Skin of body (tissue), 2 donors: ENCODE data around the gene MIAT. TPM values are rescaled to one million over a fixed set of nuclear protein-coding genes. Genes with fewer than 3 reads are reported as not detected.

ENCODE experiments used
- DNase-seq: peaks from one replicate; lab custom pipeline; 2025; lab: John Stamatoyannopoulos, UW
- total RNA-seq: library from RNA; depleted of rRNA; stranded (reverse); fragments of >200 nt; gene quantifications from one replicate; pipeline ENCODE4 v1.2.3, GENCODE V29; 2014

The MIAT gene
- total RNA-seq, 1 donor from 2014 or later: 2.5 TPM

DNA sequence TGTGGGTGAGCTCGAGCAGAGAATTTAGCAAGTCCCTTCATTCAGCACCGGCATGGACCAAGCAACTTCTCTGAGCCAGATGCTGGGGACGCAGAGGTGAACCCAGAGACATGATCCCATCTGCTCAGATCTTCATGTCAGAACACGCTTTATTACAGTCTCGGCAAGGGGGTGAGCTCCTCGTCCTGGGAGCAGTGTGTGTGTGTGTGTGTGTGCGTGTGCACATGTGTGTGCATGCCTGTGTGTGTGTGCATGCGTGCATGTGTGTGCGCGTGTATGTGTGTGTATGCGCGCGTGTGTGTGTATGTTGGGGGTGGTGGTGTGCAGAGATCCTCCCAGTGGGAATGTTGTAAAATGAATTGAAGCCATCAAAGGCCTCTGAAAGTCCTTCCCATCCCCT, 9.8 kb downstream of the MIAT start:
- no peak for DNase-seq

DNA sequence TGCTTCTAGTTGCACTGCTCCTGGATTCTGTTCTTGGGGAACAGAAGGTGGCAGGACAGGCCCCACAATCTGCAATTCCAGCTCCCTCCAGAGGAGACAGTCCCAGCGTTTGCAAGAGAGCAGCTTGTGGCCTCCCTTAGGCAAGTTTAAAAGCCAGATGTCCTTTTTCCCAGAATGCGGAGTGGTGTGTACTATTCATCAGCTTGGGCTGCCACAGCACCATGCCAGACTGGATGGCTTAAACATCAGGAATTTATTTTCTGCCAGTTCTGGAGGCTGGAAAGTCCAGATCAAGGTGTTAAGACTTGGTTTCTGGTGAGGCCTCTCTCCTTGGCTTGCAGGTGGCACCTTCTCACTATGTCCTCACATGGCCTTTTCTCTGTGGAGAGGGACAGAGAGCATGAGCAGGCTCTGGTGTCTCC, 11.7 kb downstream of the MIAT start:
- DNase-seq: no peak

GRCh38 chr22:26670459-26670858, 13.1 kb downstream of the MIAT start:
- no peak for DNase-seq

- DNase-seq: no peak
Measured at GRCh38 chr22:26671317-26672059, 14.1 kb downstream of the MIAT start.

GRCh38 chr22:26672060-26672471, 14.7 kb downstream of the MIAT start:
- DNase-seq: no peak

DNA sequence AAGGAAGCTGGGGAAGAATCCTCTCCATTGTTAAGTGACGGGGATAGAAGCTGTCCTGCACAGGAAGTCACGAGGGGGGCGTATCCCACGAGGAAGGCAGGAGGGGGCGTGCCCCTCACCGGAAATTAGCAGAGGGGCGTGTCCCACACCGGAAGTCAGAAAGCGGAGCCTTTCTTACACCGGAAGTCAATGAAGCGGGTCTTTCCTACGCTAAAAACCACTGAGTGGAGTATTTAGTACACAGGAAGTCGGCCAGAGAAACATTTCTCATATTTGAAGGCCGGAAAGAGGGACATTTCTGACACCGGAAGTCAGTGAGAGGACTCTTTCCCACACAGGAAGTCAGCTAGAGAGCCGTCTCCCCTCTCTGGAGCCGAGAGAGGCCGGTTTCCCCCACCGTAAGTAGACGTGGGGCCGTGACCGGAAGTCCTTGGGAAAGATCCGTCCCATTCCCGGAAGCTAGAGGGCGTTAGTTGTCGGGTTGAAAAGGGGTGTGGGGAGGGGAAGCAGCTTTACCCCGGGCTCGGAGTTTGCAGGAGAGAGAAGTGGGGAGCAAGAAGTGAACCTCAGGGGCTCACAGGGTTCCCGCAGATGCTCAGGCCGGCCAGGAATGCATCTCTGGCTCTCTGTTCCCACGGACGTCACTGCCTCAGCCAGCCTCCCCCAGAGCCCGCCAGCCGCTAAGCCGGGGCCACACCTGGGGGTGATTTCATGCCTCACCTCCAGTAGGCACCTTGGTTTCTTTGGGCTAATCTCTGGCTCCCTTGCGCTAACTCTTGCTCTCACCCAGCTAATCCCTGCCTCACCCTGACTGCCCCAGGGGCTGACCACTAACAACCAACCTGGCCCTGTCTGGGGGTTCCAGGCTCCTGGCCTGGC, 15.4 kb downstream of the MIAT start:
- peak; percentile 100 for DNase-seq

- DNase-seq: peak; percentile 22
Measured at GRCh38 chr22:26673486-26673885, 16.1 kb downstream of the MIAT start.

- DNase-seq: no peak
Measured at GRCh38 chr22:26674211-26675190, 17.1 kb downstream of the MIAT start.

- DNase-seq: no peak
Measured at GRCh38 chr22:26675687-26676268, 18.4 kb downstream of the MIAT start.

GRCh38 chr22:26677217-26677616, 19.8 kb downstream of the MIAT start:
- DNase-seq: no peak

DNA sequence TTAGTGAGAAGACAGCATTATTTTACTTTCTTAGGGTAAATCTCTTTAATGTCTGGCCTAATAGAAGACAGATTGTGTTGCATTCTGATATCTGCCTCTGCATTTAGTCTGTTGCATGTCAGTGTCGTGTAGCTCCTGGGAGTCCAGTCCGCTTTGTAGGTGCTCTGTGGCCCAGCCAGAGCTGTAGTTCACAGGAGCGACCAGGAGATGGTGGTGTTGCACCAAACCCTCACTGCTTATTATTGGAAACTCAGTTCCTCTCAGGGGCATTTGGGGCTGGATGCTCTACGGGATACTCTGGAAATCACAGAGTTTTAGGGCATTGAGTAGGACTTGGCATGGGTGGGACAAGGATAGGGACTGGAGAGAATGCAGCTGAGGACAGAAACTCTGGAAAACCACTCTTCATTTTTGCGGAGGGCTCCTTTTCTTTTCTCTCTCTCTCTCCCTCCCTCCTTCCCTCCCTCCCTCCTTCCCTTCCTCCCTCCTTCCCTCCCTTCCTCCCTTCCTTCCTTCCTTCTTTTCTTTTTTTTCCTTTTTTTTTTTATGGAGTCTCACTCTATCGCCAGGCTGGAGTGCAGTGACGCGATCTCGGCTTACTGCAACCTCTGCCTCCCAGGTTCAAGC, 21.7 kb downstream of the MIAT start:
- DNase-seq: peak; percentile 41

GRCh38 chr22:26680485-26680884, 23.1 kb downstream of the MIAT start:
- DNase-seq: no peak

- no peak for DNase-seq
Measured at GRCh38 chr22:26681395-26681821, 24.0 kb downstream of the MIAT start.

DNA sequence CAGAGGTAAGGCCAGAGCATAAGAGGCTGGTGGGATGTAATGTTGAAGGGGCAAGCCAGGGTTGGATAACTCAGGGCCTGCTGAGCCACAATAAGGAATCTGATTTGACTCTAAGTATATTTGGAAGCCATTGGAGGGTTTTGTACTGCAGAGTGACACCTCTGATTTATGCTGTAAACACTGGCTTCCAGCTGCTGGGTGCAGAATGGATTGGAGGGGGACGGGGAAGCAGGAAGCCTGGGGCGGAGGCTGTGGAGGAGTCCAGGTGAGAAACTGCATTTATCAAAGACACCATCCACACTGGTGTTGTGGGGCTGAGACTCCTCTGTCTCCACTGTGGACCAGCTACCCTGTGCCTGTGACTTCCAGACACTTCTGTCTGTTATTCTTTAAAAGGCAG, 26.8 kb downstream of the MIAT start:
- DNase-seq: no peak

- DNase-seq: no peak
Measured at GRCh38 chr22:26685601-26686000, 28.2 kb downstream of the MIAT start.

- no peak for DNase-seq
Measured at GRCh38 chr22:26687439-26687838, 30.1 kb downstream of the MIAT start.

- peak; percentile 53 for DNase-seq
Measured at GRCh38 chr22:26689513-26690301, 32.3 kb downstream of the MIAT start.

GRCh38 chr22:26690654-26691376, 33.4 kb downstream of the MIAT start:
- no peak for DNase-seq

- no peak for DNase-seq
Measured at GRCh38 chr22:26691377-26691716, 34.0 kb downstream of the MIAT start.
